GM23338 (cell line): Measurements from ENCODE around the gene TP73. TPM values are rescaled to one million over a fixed set of nuclear protein-coding genes. Genes with fewer than 3 reads are reported as not detected.

ENCODE experiments used
- ATAC-seq: fragments of 200-7000 bp; cut with Tn5 transposase; 3 replicates; pipeline ENCODE4 v1.9.1; 2020
- DNase-seq: peaks from one replicate; pipeline ENCODE4 v3.0.0-alpha.2; 2015; ENCODE audit warnings: low spot score
- H2AFZ ChIP-seq: fragments of 200-600 bp; sonication (generic); 2 replicates; pipeline ENCODE4 v1.8.0; 2016; ENCODE audit warnings: antibody characterized with exemption, mild to moderate bottlenecking, moderate library complexity
- H3F3A ChIP-seq: fragments of 200-600 bp; sonication (generic); replicated peaks from 2 replicates; pipeline ENCODE4 v1.8.0; 2017; ENCODE audit warnings: antibody characterized with exemption, mixed run types, low read depth
- H3K27ac ChIP-seq: fragments of 200-600 bp; sonication (generic); 2 replicates; pipeline ENCODE4 v1.6.1; 2016; ENCODE audit warnings: low read depth
- H3K27me3 ChIP-seq: fragments of 200-600 bp; sonication (generic); 2 replicates; pipeline ENCODE4 v1.8.0; 2016; ENCODE audit warnings: mild to moderate bottlenecking, mixed run types, moderate library complexity; ENCODE audit not compliant: insufficient read depth
- H3K36me3 ChIP-seq: fragments of 200-600 bp; sonication (generic); 2 replicates; pipeline ENCODE4 v1.8.0; 2016; ENCODE audit warnings: mild to moderate bottlenecking; ENCODE audit not compliant: insufficient read depth
- H3K4me1 ChIP-seq: fragments of 200-600 bp; sonication (generic); 2 replicates; pipeline ENCODE4 v1.8.0; 2016; ENCODE audit warnings: mild to moderate bottlenecking, moderate library complexity; ENCODE audit not compliant: insufficient read depth
- H3K4me2 ChIP-seq: fragments of 200-600 bp; sonication (generic); 2 replicates; pipeline ENCODE4 v1.7.1; 2017; ENCODE audit warnings: mixed run types
- H3K4me3 ChIP-seq: fragments of 200-600 bp; sonication (generic); 2 replicates; pipeline ENCODE4 v1.6.1; 2016; ENCODE audit warnings: mixed run types
- H3K79me2 ChIP-seq: fragments of 200-600 bp; sonication (generic); replicated peaks from 2 replicates; pipeline ENCODE4 v1.8.0; 2017; ENCODE audit warnings: mild to moderate bottlenecking; ENCODE audit not compliant: insufficient read depth
- H3K9me2 ChIP-seq: fragments of 200-600 bp; sonication (generic); 2 replicates; pipeline ENCODE4 v1.8.0; 2017; ENCODE audit not compliant: insufficient read depth
- H4K20me1 ChIP-seq: fragments of 200-600 bp; sonication (generic); replicated peaks from 2 replicates; pipeline ENCODE4 v1.8.0; 2017; ENCODE audit warnings: mild to moderate bottlenecking; ENCODE audit not compliant: insufficient read depth
- H3K27ac Mint-ChIP-seq: 2 replicates; pipeline ENCODE4 v1.8.0; 2020; ENCODE audit warnings: inconsistent platforms, mild to moderate bottlenecking, moderate library complexity, mixed read lengths
- H3K27me3 Mint-ChIP-seq: 3 replicates; pipeline ENCODE4 v1.8.0; 2022; ENCODE audit warnings: low read depth, mild to moderate bottlenecking, moderate library complexity, mixed read lengths, inconsistent platforms; ENCODE audit not compliant: insufficient read depth, poor library complexity
- H3K36me3 Mint-ChIP-seq: 3 replicates; pipeline ENCODE4 v1.8.0; 2021; ENCODE audit warnings: low read depth, mild to moderate bottlenecking, inconsistent platforms, moderate library complexity, mixed read lengths
- H3K4me1 Mint-ChIP-seq: 3 replicates; pipeline ENCODE4 v1.8.0; 2020; ENCODE audit warnings: mild to moderate bottlenecking, inconsistent platforms, mixed read lengths
- H3K4me3 Mint-ChIP-seq: 3 replicates; pipeline ENCODE4 v1.8.0; 2021; ENCODE audit warnings: moderate library complexity, mild to moderate bottlenecking, inconsistent platforms, mixed read lengths
- H3K9me3 Mint-ChIP-seq: 3 replicates; pipeline ENCODE4 v1.8.0; 2020; ENCODE audit warnings: moderate library complexity, mild to moderate bottlenecking, inconsistent platforms, mixed read lengths
- CTCF ChIP-seq, 2 experiments: fragments of 200-600 bp in 1 of 2; sonication (generic) in 1 of 2; conservative IDR thresholded peaks; 2 replicates each; pipeline versions ENCODE4 v1.5.1 to v1.6.1; 2016 to 2017; ENCODE audit warnings: antibody characterized with exemption in 2 of 2, low read depth in 2 of 2, mild to moderate bottlenecking in 2 of 2, moderate library complexity in 1 of 2
- NANOG ChIP-seq: IDR thresholded peaks from 2 replicates; pipeline ENCODE4 v1.6.1; 2016; ENCODE audit warnings: antibody characterized with exemption, borderline replicate concordance
- ZNF331 ChIP-seq: fragments of 250-450 bp; sonication (Bioruptor Pico); IDR thresholded peaks from 2 replicates; pipeline ENCODE4 v1.5.0; 2020; ENCODE audit warnings: low read depth, mild to moderate bottlenecking, moderate library complexity
- polyA plus RNA-seq: library from polyadenylated mRNA; unstranded; fragments of >200 nt; fragmentation: Nextera tagmentation; extraction: Ambion mirVana; gene quantifications from 2 replicates; pipeline ENCODE4 v1.2.1, GENCODE V29; 2016
- total RNA-seq: library from RNA; depleted of rRNA; stranded (reverse); fragments of >200 nt; shearing (Covaris generic); gene quantifications from 2 replicates; pipeline ENCODE4 v1.2.3, GENCODE V29; 2014
- TF ChIP-seq, protein P1 (sequence below): fragments of 250-450 bp; sonication (Bioruptor Pico); IDR thresholded peaks from 2 replicates; pipeline ENCODE4 v1.5.0; 2020; ENCODE audit warnings: mild to moderate bottlenecking, moderate library complexity

The TP73 gene
- total and polyA plus RNA-seq, 2 experiments from 2014 or later, result 1.4 to 3.4 TPM

GRCh38 chr1:3630161-3630611, 22.1 kb upstream of the TP73 start:
- ATAC-seq (no peak), DNase-seq (no peak)
- Mint-ChIP-seq H3K9me3 (no peaks in the 10 kb centered on the region), H3K36me3 (peaks cover 46% of the 10 kb centered on the region), H3K4me1 (peaks cover 7% of the 10 kb centered on the region), H3K4me3 (no peak overlapping the region), H3K27me3 (peaks cover 7% of the 10 kb centered on the region), H3K27ac (no peak overlapping the region)
- Histone ChIP-seq H3K27ac (0 out of 2 replicates have a peak overlapping the region, but pooled peaks have one; percentile 39), H3K79me2 (peaks cover 5% of the 10 kb centered on the region; the same call in 1 of the 2 replicates), H3K27me3 (no peaks in the 10 kb centered on the region), H3F3A (peaks cover 5% of the 10 kb centered on the region; the same call in 1 of the 2 replicates), H3K9me2 (no peaks in the 10 kb centered on the region), H2AFZ (no peak overlapping the region), H3K4me1 (peaks cover 5% of the 10 kb centered on the region; the same call in 1 of the 2 replicates), H3K4me2 (no peak overlapping the region), H3K36me3 (no peaks in the 10 kb centered on the region), H4K20me1 (peaks cover 3% of the 10 kb centered on the region; the same call in 1 of the 2 replicates), H3K4me3 (no peak overlapping the region)
- TF ChIP-seq CTCF (conservative IDR thresholded peaks at IDR 0.05; ENCODE audit: low read depth in 2 of 2) (no peak), ZNF331 (CRISPR knock-in tag) (no peak), NANOG (no peak)
- TF ChIP-seq, protein P1, sequence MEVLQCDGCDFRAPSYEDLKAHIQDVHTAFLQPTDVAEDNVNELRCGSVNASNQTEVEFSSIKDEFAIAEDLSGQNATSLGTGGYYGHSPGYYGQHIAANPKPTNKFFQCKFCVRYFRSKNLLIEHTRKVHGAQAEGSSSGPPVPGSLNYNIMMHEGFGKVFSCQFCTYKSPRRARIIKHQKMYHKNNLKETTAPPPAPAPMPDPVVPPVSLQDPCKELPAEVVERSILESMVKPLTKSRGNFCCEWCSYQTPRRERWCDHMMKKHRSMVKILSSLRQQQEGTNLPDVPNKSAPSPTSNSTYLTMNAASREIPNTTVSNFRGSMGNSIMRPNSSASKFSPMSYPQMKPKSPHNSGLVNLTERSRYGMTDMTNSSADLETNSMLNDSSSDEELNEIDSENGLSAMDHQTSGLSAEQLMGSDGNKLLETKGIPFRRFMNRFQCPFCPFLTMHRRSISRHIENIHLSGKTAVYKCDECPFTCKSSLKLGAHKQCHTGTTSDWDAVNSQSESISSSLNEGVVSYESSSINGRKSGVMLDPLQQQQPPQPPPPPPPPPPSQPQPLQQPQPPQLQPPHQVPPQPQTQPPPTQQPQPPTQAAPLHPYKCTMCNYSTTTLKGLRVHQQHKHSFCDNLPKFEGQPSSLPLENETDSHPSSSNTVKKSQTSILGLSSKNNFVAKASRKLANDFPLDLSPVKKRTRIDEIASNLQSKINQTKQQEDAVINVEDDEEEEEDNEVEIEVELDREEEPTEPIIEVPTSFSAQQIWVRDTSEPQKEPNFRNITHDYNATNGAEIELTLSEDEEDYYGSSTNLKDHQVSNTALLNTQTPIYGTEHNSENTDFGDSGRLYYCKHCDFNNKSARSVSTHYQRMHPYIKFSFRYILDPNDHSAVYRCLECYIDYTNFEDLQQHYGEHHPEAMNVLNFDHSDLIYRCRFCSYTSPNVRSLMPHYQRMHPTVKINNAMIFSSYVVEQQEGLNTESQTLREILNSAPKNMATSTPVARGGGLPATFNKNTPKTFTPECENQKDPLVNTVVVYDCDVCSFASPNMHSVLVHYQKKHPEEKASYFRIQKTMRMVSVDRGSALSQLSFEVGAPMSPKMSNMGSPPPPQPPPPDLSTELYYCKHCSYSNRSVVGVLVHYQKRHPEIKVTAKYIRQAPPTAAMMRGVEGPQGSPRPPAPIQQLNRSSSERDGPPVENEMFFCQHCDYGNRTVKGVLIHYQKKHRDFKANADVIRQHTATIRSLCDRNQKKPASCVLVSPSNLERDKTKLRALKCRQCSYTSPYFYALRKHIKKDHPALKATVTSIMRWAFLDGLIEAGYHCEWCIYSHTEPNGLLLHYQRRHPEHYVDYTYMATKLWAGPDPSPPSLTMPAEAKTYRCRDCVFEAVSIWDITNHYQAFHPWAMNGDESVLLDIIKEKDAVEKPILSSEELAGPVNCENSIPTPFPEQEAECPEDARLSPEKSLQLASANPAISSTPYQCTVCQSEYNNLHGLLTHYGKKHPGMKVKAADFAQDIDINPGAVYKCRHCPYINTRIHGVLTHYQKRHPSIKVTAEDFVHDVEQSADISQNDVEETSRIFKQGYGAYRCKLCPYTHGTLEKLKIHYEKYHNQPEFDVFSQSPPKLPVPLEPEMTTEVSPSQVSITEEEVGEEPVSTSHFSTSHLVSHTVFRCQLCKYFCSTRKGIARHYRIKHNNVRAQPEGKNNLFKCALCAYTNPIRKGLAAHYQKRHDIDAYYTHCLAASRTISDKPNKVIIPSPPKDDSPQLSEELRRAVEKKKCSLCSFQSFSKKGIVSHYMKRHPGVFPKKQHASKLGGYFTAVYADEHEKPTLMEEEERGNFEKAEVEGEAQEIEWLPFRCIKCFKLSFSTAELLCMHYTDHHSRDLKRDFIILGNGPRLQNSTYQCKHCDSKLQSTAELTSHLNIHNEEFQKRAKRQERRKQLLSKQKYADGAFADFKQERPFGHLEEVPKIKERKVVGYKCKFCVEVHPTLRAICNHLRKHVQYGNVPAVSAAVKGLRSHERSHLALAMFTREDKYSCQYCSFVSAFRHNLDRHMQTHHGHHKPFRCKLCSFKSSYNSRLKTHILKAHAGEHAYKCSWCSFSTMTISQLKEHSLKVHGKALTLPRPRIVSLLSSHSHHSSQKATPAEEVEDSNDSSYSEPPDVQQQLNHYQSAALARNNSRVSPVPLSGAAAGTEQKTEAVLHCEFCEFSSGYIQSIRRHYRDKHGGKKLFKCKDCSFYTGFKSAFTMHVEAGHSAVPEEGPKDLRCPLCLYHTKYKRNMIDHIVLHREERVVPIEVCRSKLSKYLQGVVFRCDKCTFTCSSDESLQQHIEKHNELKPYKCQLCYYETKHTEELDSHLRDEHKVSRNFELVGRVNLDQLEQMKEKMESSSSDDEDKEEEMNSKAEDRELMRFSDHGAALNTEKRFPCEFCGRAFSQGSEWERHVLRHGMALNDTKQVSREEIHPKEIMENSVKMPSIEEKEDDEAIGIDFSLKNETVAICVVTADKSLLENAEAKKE (CRISPR knock-in tag), result no peak
